ENCODE results near the gene FMN1.

Gene FMN1

GRCh38 chr15:33211176-33211808 lies 16.8 kb upstream of the FMN1 start:
- CTCF ChIA-PET, result no interaction called here
- no peak overlapping the region for H3K27ac ChIP-seq
- POLR2A ChIA-PET (ENCODE audit: low non-redundant PET), result no interaction called here
- DNase-seq (ENCODE audit: low spot score), result no peak
- TF ChIP-seq CTCF (conservative IDR thresholded peaks at IDR 0.05; ENCODE audit: low read depth), result no peak

GRCh38 chr15:33209575-33210481 lies 15.3 kb upstream of the FMN1 start:
- CTCF ChIA-PET, result no interaction called here
- DNase-seq (ENCODE audit: low spot score), result no peak
- no peak overlapping the region for H3K27ac ChIP-seq
- TF ChIP-seq CTCF (conservative IDR thresholded peaks at IDR 0.05; ENCODE audit: low read depth), result no peak
- POLR2A ChIA-PET (ENCODE audit: low non-redundant PET), result no interaction called here

GRCh38 chr15:33207646-33208045 lies 13.1 kb upstream of the FMN1 start:
- DNase-seq (ENCODE audit: low spot score), result no peak
- no peak overlapping the region for H3K27ac ChIP-seq
- no peak for TF ChIP-seq CTCF (conservative IDR thresholded peaks at IDR 0.05; ENCODE audit: low read depth)
- POLR2A ChIA-PET (ENCODE audit: low non-redundant PET), result no interaction called here
- CTCF ChIA-PET, result no interaction called here

GRCh38 chr15:33206366-33206765 lies 11.9 kb upstream of the FMN1 start:
- CTCF ChIA-PET, result interaction anchor here (0.7 kb wide), 2 partner anchors 14 to 523 kb away, joined by 4 read pairs; no protein-coding TSS in a partner anchor
- no peak overlapping the region for H3K27ac ChIP-seq
- DNase-seq (ENCODE audit: low spot score), result no peak
- POLR2A ChIA-PET (ENCODE audit: low non-redundant PET), result no interaction called here
- no peak for TF ChIP-seq CTCF (conservative IDR thresholded peaks at IDR 0.05; ENCODE audit: low read depth)

GRCh38 chr15:33204926-33205325 lies 10.4 kb upstream of the FMN1 start:
- no peak for TF ChIP-seq CTCF (conservative IDR thresholded peaks at IDR 0.05; ENCODE audit: low read depth)
- CTCF ChIA-PET, result no interaction called here
- DNase-seq (ENCODE audit: low spot score), result no peak
- POLR2A ChIA-PET (ENCODE audit: low non-redundant PET), result no interaction called here
- no peak overlapping the region for H3K27ac ChIP-seq

- ChIA-PET CTCF (no interaction called here), POLR2A (ENCODE audit: low non-redundant PET) (no interaction called here)
- DNase-seq (ENCODE audit: low spot score), result no peak
- no peak for TF ChIP-seq CTCF (conservative IDR thresholded peaks at IDR 0.05; ENCODE audit: low read depth)
- no peak overlapping the region for H3K27ac ChIP-seq
Measured at GRCh38 chr15:33204087-33204486, 9.6 kb upstream of the FMN1 start.
